Upper lobe of right lung (tissue), 1 donor: ENCODE results near the gene ERICH2. TPM values are rescaled to one million over a fixed set of nuclear protein-coding genes. Genes with fewer than 3 reads are reported as not detected.
A peak's percentile ranks its signal among the peaks of the same experiment; 100 is the strongest.
"Not testable (repeated sequence)": the region's sequence is repeated elsewhere in the genome, so short reads cannot be mapped to it uniquely, and the experiment has no call there.

ENCODE experiments used
- ATAC-seq: fragments of 200-7000 bp; cut with Tn5 transposase; one replicate; pipeline ENCODE4 v1.9.1; 2020; ENCODE audit warnings: mild to moderate bottlenecking, moderate library complexity
- DNase-seq: peaks from one replicate; pipeline ENCODE4 v3.0.0-alpha.2; 2020
- H3K27ac ChIP-seq: fragments of 200-600 bp; one replicate; pipeline ENCODE4 v1.8.0; 2022
- H3K27me3 ChIP-seq: fragments of 200-600 bp; one replicate; pipeline ENCODE4 v1.8.0; 2022; ENCODE audit warnings: mild to moderate bottlenecking
- H3K36me3 ChIP-seq: fragments of 200-600 bp; one replicate; pipeline ENCODE4 v1.8.0; 2022
- H3K4me1 ChIP-seq: fragments of 200-600 bp; one replicate; pipeline ENCODE4 v1.8.0; 2022
- H3K4me3 ChIP-seq: fragments of 200-600 bp; one replicate; pipeline ENCODE4 v1.8.0; 2022; ENCODE audit warnings: mild to moderate bottlenecking
- H3K9me3 ChIP-seq: fragments of 200-600 bp; one replicate; pipeline ENCODE4 v1.8.0; 2022
- CTCF ChIP-seq: fragments of 200-600 bp; IDR thresholded peaks from one replicate; pipeline ENCODE4 v1.8.0; 2022; ENCODE audit warnings: antibody characterized with exemption
- intact Hi-C: fragments of 100-400 bp; cut with DNase I; formaldehyde crosslinking; loops from one replicate; pipeline ENCODE4 v1.11.0; 2022
- total RNA-seq: library from RNA; stranded (reverse); fragmentation: NEBNext Ultra II Directional; extraction: Animal tissue kit (Norgen Biotek cat#: 25700); gene quantifications from one replicate; pipeline ENCODE4 v1.2.1, GENCODE V29; 2021
- donor health status: DM: no; HTN: yes; CAD: no; lungs with severe emphysema.

Gene ERICH2
- total RNA-seq, 1 donor from 2014 or later: 5.6 TPM

- Histone ChIP-seq H3K4me1 (peaks cover 4% of the 10 kb centered on the region), H3K27ac (no peak overlapping the region), H3K9me3 (no peaks in the 10 kb centered on the region), H3K27me3 (no peaks in the 10 kb centered on the region), H3K36me3 (no peaks in the 10 kb centered on the region), H3K4me3 (no peak overlapping the region)
- no peak for ATAC-seq
- TF ChIP-seq CTCF: no peak
- DNase-seq: no peak
- intact Hi-C loops: no loop called here
Measured at GRCh38 chr2:170747921-170748320, 22.3 kb upstream of the ERICH2 start.

GRCh38 chr2:170751555-170751954 lies 18.6 kb upstream of the ERICH2 start:
- H3K27ac ChIP-seq, H3K4me1 ChIP-seq, DNase-seq, H3K27me3 ChIP-seq, H3K9me3 ChIP-seq, H3K36me3 ChIP-seq, H3K4me3 ChIP-seq, intact Hi-C loops: not testable (repeated sequence)
- ATAC-seq: peak; percentile 71

- Histone ChIP-seq H3K9me3 (no peaks in the 10 kb centered on the region), H3K27ac (no peak overlapping the region), H3K27me3 (no peaks in the 10 kb centered on the region), H3K4me1 (no peaks in the 10 kb centered on the region), H3K4me3 (no peak overlapping the region), H3K36me3 (no peaks in the 10 kb centered on the region)
- DNase-seq: no peak
- ATAC-seq: no peak
- TF ChIP-seq CTCF: no peak
- intact Hi-C loops: no loop called here
Measured at GRCh38 chr2:170761572-170761971, 8.6 kb upstream of the ERICH2 start.

- no peaks in the 10 kb centered on the region for H3K27me3 ChIP-seq
- no peaks in the 10 kb centered on the region for H3K36me3 ChIP-seq
- TF ChIP-seq CTCF: no peak
- no peak for DNase-seq
- no peaks in the 10 kb centered on the region for H3K4me1 ChIP-seq
- no peak overlapping the region for H3K27ac ChIP-seq
- intact Hi-C loops: no loop called here
- no peak for ATAC-seq
- no peak overlapping the region for H3K4me3 ChIP-seq
- H3K9me3 ChIP-seq: no peaks in the 10 kb centered on the region
Measured at GRCh38 chr2:170762760-170763159, 7.4 kb upstream of the ERICH2 start.

GRCh38 chr2:170763232-170763631 lies 6.9 kb upstream of the ERICH2 start:
- ATAC-seq: no peak
- Histone ChIP-seq H3K4me1 (no peaks in the 10 kb centered on the region), H3K9me3 (no peaks in the 10 kb centered on the region), H3K27me3 (no peaks in the 10 kb centered on the region), H3K27ac (no peak overlapping the region), H3K4me3 (no peak overlapping the region), H3K36me3 (no peaks in the 10 kb centered on the region)
- no peak for DNase-seq
- intact Hi-C loops: no loop called here
- no peak for TF ChIP-seq CTCF

- ATAC-seq (no peak), DNase-seq (no peak)
- intact Hi-C loops: no loop called here
- no peaks in the 10 kb centered on the region for H3K4me1 ChIP-seq
- no peak for TF ChIP-seq CTCF
- H3K27me3 ChIP-seq: no peaks in the 10 kb centered on the region
- no peak overlapping the region for H3K4me3 ChIP-seq
- H3K9me3 ChIP-seq: no peaks in the 10 kb centered on the region
- H3K36me3 ChIP-seq: no peaks in the 10 kb centered on the region
- no peak overlapping the region for H3K27ac ChIP-seq
Measured at GRCh38 chr2:170764880-170765261, 5.3 kb upstream of the ERICH2 start.
